Measurements from ENCODE around the gene MYO1F. TPM values are rescaled to one million over a fixed set of nuclear protein-coding genes. Genes with fewer than 3 reads are reported as not detected.

MYO1F gene
- total and polyA plus RNA-seq, 2 of the 13 experiments (the other 11 are each of a cell fraction or from before 2014, with no cell fraction given): 0.09 to 0.13 TPM

DNA sequence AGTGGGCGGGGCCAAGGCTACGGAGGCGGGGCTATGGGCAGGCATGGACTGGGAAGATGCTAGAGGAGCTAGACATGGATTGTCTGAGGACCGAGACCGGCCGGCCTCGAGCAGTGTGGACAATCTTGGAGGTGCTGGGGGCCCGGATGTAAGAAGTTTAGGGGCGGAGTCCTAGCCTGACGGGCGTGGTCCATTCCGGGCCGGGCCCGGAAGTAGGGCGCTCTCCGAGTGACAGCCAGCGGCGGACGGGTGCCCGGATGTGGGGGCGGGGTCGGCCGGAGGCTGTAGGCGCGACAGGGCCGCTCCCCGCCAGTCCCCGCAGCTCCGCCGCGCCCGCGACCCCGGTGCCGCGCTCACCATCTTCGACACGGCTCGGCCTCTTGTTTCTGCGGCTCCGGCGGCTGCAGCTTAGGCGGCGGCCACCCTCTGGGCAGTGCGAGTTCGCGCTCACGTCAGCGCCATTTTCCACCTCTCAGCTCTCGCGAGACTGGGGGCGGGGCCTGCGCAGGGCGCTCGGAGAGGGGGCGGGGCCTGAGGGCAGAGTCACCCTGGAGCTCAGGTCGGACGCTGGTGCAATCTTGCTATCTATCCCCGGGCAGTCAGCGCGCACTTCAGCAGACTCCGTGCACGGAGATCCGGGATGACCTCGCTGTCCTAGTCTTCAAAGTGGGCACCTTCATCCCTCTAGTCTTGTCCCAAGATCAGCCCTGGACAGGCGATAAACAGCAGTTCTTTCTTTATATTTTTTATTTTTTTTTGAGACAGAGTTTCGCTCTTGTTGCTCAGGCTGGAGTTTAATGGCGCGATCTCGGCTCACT, 63.3 kb downstream of the MYO1F start, which contains the start of gene ZNF414 (continued):
- TF ChIP-seq, protein P1, sequence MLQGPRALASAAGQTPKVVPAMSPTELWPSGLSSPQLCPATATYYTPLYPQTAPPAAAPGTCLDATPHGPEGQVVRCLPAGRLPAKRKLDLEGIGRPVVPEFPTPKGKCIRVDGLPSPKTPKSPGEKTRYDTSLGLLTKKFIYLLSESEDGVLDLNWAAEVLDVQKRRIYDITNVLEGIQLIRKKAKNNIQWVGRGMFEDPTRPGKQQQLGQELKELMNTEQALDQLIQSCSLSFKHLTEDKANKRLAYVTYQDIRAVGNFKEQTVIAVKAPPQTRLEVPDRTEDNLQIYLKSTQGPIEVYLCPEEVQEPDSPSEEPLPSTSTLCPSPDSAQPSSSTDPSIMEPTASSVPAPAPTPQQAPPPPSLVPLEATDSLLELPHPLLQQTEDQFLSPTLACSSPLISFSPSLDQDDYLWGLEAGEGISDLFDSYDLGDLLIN (CRISPR knock-in tag; IDR thresholded peaks at IDR 0.05; ENCODE audit: borderline replicate concordance): no peak
- TF ChIP-seq SOX6 (IDR thresholded peaks at IDR 0.05) (no peak), SOX6 (CRISPR knock-in tag; IDR thresholded peaks at IDR 0.05) (peak; percentile 42; the same call in 1 of the 2 replicates), RCOR2 (CRISPR knock-in tag; IDR thresholded peaks at IDR 0.05) (no peak), ARNT (IDR thresholded peaks at IDR 0.05) (no peak), ZNF563 (CRISPR knock-in tag; IDR thresholded peaks at IDR 0.05) (peak; percentile 22; the same call in 1 of the 2 replicates), YY1 (IDR thresholded peaks at IDR 0.05; ENCODE audit: insufficient read depth, insufficient replicate concordance, low read depth, low read length) (peak; percentile 94), ZNF501 (CRISPR knock-in tag; IDR thresholded peaks at IDR 0.05) (peak; percentile 79), ZFP36L2 (CRISPR knock-in tag; IDR thresholded peaks at IDR 0.05) (no peak), ZNF772 (CRISPR knock-in tag; IDR thresholded peaks at IDR 0.05) (no peak), ZBTB38 (CRISPR knock-in tag; IDR thresholded peaks at IDR 0.05) (peak; percentile 59), HMGA1 (CRISPR knock-in tag; conservative IDR thresholded peaks at IDR 0.05) (no peak), KLF16 (CRISPR knock-in tag; IDR thresholded peaks at IDR 0.05) (no peak), YEATS2 (CRISPR knock-in tag; IDR thresholded peaks at IDR 0.05; ENCODE audit: borderline replicate concordance) (peak; percentile 45), SP2 (CRISPR knock-in tag; IDR thresholded peaks at IDR 0.05) (peak; percentile 74), CEBPB (IDR thresholded peaks at IDR 0.05; ENCODE audit: borderline replicate concordance, low read depth, low read length) (peak; percentile 67; the same call in 1 of the 2 replicates), HNRNPK (IDR thresholded peaks at IDR 0.05; ENCODE audit: low read depth, low read length, poor library complexity, severe bottlenecking) (peak; percentile 38)
- TF ChIP-seq, protein P2, sequence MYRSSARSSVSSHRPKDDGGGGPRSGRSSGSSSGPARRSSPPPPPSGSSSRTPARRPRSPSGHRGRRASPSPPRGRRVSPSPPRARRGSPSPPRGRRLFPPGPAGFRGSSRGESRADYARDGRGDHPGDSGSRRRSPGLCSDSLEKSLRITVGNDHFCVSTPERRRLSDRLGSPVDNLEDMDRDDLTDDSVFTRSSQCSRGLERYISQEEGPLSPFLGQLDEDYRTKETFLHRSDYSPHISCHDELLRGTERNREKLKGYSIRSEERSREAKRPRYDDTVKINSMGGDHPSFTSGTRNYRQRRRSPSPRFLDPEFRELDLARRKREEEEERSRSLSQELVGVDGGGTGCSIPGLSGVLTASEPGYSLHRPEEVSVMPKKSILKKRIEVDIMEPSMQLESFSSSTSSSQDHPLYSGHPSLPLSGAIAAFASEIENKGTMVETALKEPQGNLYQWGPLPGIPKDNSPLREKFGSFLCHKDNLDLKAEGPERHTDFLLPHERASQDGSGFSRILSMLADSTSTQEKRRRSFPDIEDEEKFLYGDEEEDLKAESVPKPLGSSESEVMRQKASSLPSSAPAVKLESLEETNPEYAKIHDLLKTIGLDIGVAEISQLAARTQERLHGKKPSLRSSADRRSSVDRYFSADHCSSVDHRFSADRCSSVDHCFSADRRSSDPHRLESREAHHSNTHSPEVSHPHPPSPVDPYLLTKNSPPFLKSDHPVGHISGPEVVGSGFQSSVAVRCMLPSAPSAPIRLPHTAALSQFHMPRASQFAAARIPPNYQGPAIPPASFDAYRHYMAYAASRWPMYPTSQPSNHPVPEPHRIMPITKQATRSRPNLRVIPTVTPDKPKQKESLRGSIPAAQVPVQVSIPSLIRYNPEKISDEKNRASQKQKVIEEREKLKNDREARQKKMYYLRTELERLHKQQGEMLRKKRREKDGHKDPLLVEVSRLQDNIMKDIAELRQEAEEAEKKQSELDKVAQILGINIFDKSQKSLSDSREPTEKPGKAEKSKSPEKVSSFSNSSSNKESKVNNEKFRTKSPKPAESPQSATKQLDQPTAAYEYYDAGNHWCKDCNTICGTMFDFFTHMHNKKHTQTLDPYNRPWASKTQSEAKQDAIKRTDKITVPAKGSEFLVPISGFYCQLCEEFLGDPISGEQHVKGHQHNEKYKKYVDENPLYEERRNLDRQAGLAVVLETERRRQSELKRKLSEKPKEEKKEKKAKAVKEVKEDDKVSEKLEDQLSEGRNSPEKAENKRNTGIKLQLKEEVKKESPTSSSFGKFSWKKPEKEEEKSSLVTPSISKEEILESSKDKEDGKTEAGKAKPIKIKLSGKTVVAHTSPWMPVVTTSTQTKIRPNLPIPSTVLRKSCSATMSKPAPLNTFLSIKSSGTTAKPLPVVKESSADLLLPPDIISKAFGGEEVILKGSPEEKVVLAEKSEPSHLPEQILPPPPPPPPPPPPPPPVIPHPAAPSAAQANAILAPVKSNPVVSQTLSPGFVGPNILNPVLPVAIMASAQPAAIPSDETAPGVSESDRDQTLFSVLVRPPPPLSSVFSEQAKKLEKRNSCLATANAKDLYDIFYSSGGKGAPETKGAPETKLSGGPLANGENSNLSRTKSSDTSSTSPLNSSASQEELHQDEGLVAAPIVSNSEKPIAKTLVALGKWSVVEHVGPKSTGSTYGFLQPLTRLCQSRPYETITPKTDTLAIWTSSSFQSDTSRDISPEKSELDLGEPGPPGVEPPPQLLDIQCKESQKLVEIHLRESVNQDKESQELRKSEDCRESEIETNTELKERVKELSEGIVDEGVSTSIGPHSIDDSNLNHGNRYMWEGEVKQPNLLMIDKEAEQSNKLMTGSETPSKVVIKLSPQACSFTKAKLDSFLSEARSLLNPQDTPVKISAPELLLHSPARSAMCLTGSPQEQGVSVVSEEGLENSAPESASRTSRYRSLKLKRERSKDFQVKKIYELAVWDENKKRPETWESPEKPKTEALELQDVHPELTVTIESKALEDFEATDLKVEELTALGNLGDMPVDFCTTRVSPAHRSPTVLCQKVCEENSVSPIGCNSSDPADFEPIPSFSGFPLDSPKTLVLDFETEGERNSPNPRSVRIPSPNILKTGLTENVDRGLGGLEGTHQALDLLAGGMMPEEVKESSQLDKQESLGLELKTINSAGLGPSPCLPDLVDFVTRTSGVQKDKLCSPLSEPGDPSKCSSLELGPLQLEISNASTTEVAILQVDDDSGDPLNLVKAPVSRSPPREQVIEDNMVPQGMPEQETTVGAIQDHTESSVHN (CRISPR knock-in tag; IDR thresholded peaks at IDR 0.05): no peak

Measured in HepG2 (cell line).